ENCODE results near the gene TXNDC12.
"Not testable (repeated sequence)": the region's sequence is repeated elsewhere in the genome, so short reads cannot be mapped to it uniquely, and the experiment has no call there.

DNA sequence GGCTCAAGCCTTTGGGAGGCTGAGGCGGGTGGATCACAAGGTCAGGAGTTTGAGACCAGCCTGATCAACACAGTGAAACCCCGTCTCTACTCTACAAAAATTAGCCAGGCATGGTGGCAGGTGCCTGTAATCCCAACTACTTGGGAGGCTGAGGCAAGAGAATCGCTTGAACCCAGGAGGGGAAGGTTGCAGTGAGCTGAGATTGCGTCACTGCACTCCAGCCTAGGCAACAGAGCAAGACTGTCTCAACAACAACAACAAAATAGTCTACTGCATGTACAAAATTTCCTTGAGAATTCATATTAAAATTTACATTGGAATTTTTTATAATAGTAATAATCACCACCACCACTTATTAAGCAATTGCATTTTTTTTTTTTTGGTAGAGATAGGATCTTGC, 5.7 kb downstream of the TXNDC12 start:
- TF ChIP-seq CTCF (IDR thresholded peaks at IDR 0.05; ENCODE audit: insufficient read depth, low read length, poor library complexity, severe bottlenecking); EZH2phosphoT487 (conservative IDR thresholded peaks at IDR 0.05; ENCODE audit: low read length): not testable (repeated sequence)
